Stomach smooth muscle (tissue), 2 donors: ENCODE results near the gene DNAJC13.
"Not testable (repeated sequence)": the region's sequence is repeated elsewhere in the genome, so short reads cannot be mapped to it uniquely, and the experiment has no call there.

Experiments
- H3K27ac ChIP-seq: one replicate; pipeline ENCODE4 v1.7.0; 2013; ENCODE audit warnings: mild to moderate bottlenecking, low read length, inconsistent platforms
- H3K27me3 ChIP-seq, 2 donors: one replicate each; pipeline ENCODE4 v1.7.0; 2013; ENCODE audit warnings: low read length in 2 of 2; ENCODE audit not compliant: insufficient read depth in 2 of 2, control insufficient read depth in 1 of 2
- H3K36me3 ChIP-seq, 2 donors: one replicate each; pipeline ENCODE4 v1.7.0; 2013; ENCODE audit warnings: low read length in 2 of 2; ENCODE audit not compliant: control insufficient read depth in 2 of 2, insufficient read depth in 2 of 2
- H3K4me1 ChIP-seq: one replicate; pipeline ENCODE4 v1.7.0; 2013; ENCODE audit warnings: low read length; ENCODE audit not compliant: control insufficient read depth, insufficient read depth
- H3K4me3 ChIP-seq, 2 donors: one replicate each; pipeline ENCODE4 v1.7.0; 2013; ENCODE audit warnings: low read length in 2 of 2
- H3K9ac ChIP-seq, 2 donors: one replicate each; pipeline ENCODE4 v1.7.0; 2013; ENCODE audit warnings: low read length in 2 of 2, mild to moderate bottlenecking in 1 of 2
- H3K9me3 ChIP-seq, 2 donors: one replicate each; pipeline ENCODE4 v1.7.0; 2013; ENCODE audit warnings: low read length in 2 of 2; ENCODE audit not compliant: control insufficient read depth in 2 of 2
- donor health status: healthy.
- donor health status: Pancreatic carcinoma.

DNAJC13 gene

GRCh38 chr3:132543011-132543739, 125.9 kb downstream of the DNAJC13 start:
- Histone ChIP-seq H3K9ac (no peak overlapping the region), H3K4me1 (no peaks in the 10 kb centered on the region), H3K36me3 (peaks cover 8 to 14% of the 10 kb centered on the region in 2 donors), H3K9me3 (no peaks in the 10 kb centered on the region), H3K27ac (no peak overlapping the region), H3K27me3 (no peaks in the 10 kb centered on the region), H3K4me3 (no peak overlapping the region)

- no peak overlapping the region for H3K27ac ChIP-seq
- no peaks in the 10 kb centered on the region for H3K4me1 ChIP-seq
- peaks cover 8 to 14% of the 10 kb centered on the region in 2 donors for H3K36me3 ChIP-seq
- H3K27me3 ChIP-seq: no peaks in the 10 kb centered on the region
- no peak overlapping the region for H3K4me3 ChIP-seq
- H3K9ac ChIP-seq: no peak overlapping the region
- no peaks in the 10 kb centered on the region for H3K9me3 ChIP-seq
These were observed 126.8 kb downstream of the DNAJC13 start for GRCh38 chr3:132544130-132544529.

GRCh38 chr3:132545471-132545870, 128.2 kb downstream of the DNAJC13 start:
- Histone ChIP-seq H3K9ac (no peak overlapping the region), H3K4me1 (peaks cover 2% of the 10 kb centered on the region), H3K27me3 (no peaks in the 10 kb centered on the region), H3K9me3 (no peaks in the 10 kb centered on the region), H3K4me3 (no peak overlapping the region), H3K27ac (no peak overlapping the region), H3K36me3 (peaks cover 5 to 7% of the 10 kb centered on the region in 2 donors)

GRCh38 chr3:132549169-132549568, 131.9 kb downstream of the DNAJC13 start:
- Histone ChIP-seq H3K27me3 (no peaks in the 10 kb centered on the region), H3K9me3 (no peaks in the 10 kb centered on the region), H3K4me1 (peaks cover 4% of the 10 kb centered on the region), H3K36me3 (no peaks in the 10 kb centered on the region), H3K4me3 (no peak overlapping the region), H3K27ac (no peak overlapping the region), H3K9ac (no peak overlapping the region)

- Histone ChIP-seq H3K27me3 (no peaks in the 10 kb centered on the region), H3K4me1 (peaks cover 4% of the 10 kb centered on the region), H3K9me3 (no peaks in the 10 kb centered on the region), H3K4me3 (no peak overlapping the region), H3K27ac (no peak overlapping the region), H3K9ac (no peak overlapping the region), H3K36me3 (no peaks in the 10 kb centered on the region)
These were observed 132.7 kb downstream of the DNAJC13 start for GRCh38 chr3:132549890-132550578.

GRCh38 chr3:132550579-132551305, 133.4 kb downstream of the DNAJC13 start:
- no peaks in the 10 kb centered on the region for H3K36me3 ChIP-seq
- no peak overlapping the region for H3K9ac ChIP-seq
- H3K4me3 ChIP-seq: no peak overlapping the region
- H3K27me3 ChIP-seq: no peaks in the 10 kb centered on the region
- no peak overlapping the region for H3K27ac ChIP-seq
- peaks cover 8% of the 10 kb centered on the region for H3K4me1 ChIP-seq
- no peaks in the 10 kb centered on the region for H3K9me3 ChIP-seq

GRCh38 chr3:132553826-132554225, 136.5 kb downstream of the DNAJC13 start:
- peaks cover 13% of the 10 kb centered on the region for H3K4me1 ChIP-seq
- no peaks in the 10 kb centered on the region for H3K9me3 ChIP-seq
- no peak overlapping the region for H3K27ac ChIP-seq
- no peak overlapping the region for H3K4me3 ChIP-seq
- H3K9ac ChIP-seq: no peak overlapping the region
- no peaks in the 10 kb centered on the region for H3K27me3 ChIP-seq
- H3K36me3 ChIP-seq: peaks cover 5 to 8% of the 10 kb centered on the region in 2 donors

GRCh38 chr3:132554437-132554836, 137.1 kb downstream of the DNAJC13 start:
- peaks cover 8 to 11% of the 10 kb centered on the region in 2 donors for H3K36me3 ChIP-seq
- H3K27ac ChIP-seq: no peak overlapping the region
- H3K4me1 ChIP-seq: peaks cover 13% of the 10 kb centered on the region
- no peaks in the 10 kb centered on the region for H3K9me3 ChIP-seq
- H3K27me3 ChIP-seq: no peaks in the 10 kb centered on the region
- no peak overlapping the region for H3K9ac ChIP-seq
- no peak overlapping the region for H3K4me3 ChIP-seq

GRCh38 chr3:132555306-132556035, 138.2 kb downstream of the DNAJC13 start:
- H3K9me3 ChIP-seq: no peaks in the 10 kb centered on the region
- H3K36me3 ChIP-seq: peaks cover 14 to 15% of the 10 kb centered on the region in 2 donors
- no peak overlapping the region for H3K9ac ChIP-seq
- H3K4me1 ChIP-seq: peaks cover 11% of the 10 kb centered on the region
- H3K4me3 ChIP-seq: no peak overlapping the region
- no peak overlapping the region for H3K27ac ChIP-seq
- no peaks in the 10 kb centered on the region for H3K27me3 ChIP-seq

- H3K36me3 ChIP-seq: peaks cover 15 to 19% of the 10 kb centered on the region in 2 donors
- not testable (repeated sequence) for H3K9me3 ChIP-seq, H3K9ac ChIP-seq, H3K27me3 ChIP-seq, H3K27ac ChIP-seq, H3K4me3 ChIP-seq
- H3K4me1 ChIP-seq: peaks cover 11% of the 10 kb centered on the region
These were observed 138.7 kb downstream of the DNAJC13 start for GRCh38 chr3:132556036-132556386.
